Trophoblast cell (in vitro differentiated cells and primary cell): Measurements from ENCODE around the gene C10orf71.

Experiments used
- DNase-seq, 2 donors: peaks; one replicate each; pipeline ENCODE4 v3.0.0-alpha.2; 2016
- H2AFZ ChIP-seq: 2 replicates; pipeline ENCODE4 v1.6.1; 2013; ENCODE audit warnings: low read length, moderate library complexity, mild to moderate bottlenecking; ENCODE audit not compliant: insufficient read depth, poor library complexity
- H2AK5ac ChIP-seq: 2 replicates; pipeline ENCODE4 v1.6.1; 2013; ENCODE audit warnings: mild to moderate bottlenecking, low read length
- H2BK120ac ChIP-seq: 2 replicates; pipeline ENCODE4 v1.6.1; 2013; ENCODE audit warnings: low read length, mild to moderate bottlenecking, moderate library complexity; ENCODE audit not compliant: insufficient read depth, poor library complexity
- H2BK12ac ChIP-seq: 2 replicates; pipeline ENCODE4 v1.6.1; 2013; ENCODE audit warnings: mild to moderate bottlenecking, low read length, moderate library complexity
- H2BK5ac ChIP-seq: 2 replicates; pipeline ENCODE4 v1.6.1; 2013; ENCODE audit warnings: low read length, low read depth, moderate library complexity, mild to moderate bottlenecking; ENCODE audit not compliant: poor library complexity
- H3K14ac ChIP-seq: 2 replicates; pipeline ENCODE4 v1.6.1; 2013; ENCODE audit warnings: mild to moderate bottlenecking, low read length
- H3K18ac ChIP-seq: 2 replicates; pipeline ENCODE4 v1.6.1; 2013; ENCODE audit warnings: mild to moderate bottlenecking, low read length
- H3K23ac ChIP-seq: 2 replicates; pipeline ENCODE4 v1.6.1; 2013; ENCODE audit warnings: low read length
- H3K27ac ChIP-seq: 2 replicates; pipeline ENCODE4 v1.5.1; 2013; ENCODE audit warnings: low read depth, mild to moderate bottlenecking, inconsistent platforms, low read length, moderate library complexity
- H3K27me3 ChIP-seq: 2 replicates; pipeline ENCODE4 v1.6.1; 2013; ENCODE audit warnings: inconsistent platforms, mild to moderate bottlenecking, low read length, moderate library complexity; ENCODE audit not compliant: insufficient read depth
- H3K36me3 ChIP-seq, 2 experiments: 1 replicate in 1 of 2; 2 replicates in 1 of 2; pipeline ENCODE4 v1.6.1; 2013; ENCODE audit warnings: low read length in 2 of 2, mild to moderate bottlenecking in 2 of 2, moderate library complexity in 1 of 2; ENCODE audit not compliant: insufficient read depth in 2 of 2, control insufficient read depth in 1 of 2
- H3K4ac ChIP-seq: 2 replicates; pipeline ENCODE4 v1.6.1; 2013; ENCODE audit warnings: low read depth, mild to moderate bottlenecking, low read length, moderate library complexity
- H3K4me1 ChIP-seq, 2 experiments: 1 replicate in 1 of 2; 2 replicates in 1 of 2; pipeline ENCODE4 v1.6.1; 2013; ENCODE audit warnings: low read length in 2 of 2, mild to moderate bottlenecking in 2 of 2, moderate library complexity in 1 of 2; ENCODE audit not compliant: insufficient read depth in 2 of 2, control insufficient read depth in 1 of 2
- H3K4me2 ChIP-seq: 2 replicates; pipeline ENCODE4 v1.6.1; 2013; ENCODE audit warnings: inconsistent platforms, mild to moderate bottlenecking, low read length, moderate library complexity
- H3K4me3 ChIP-seq: 2 replicates; pipeline ENCODE4 v1.5.1; 2013; ENCODE audit warnings: mild to moderate bottlenecking, low read depth, low read length, inconsistent platforms
- H3K79me1 ChIP-seq: one replicate; pipeline ENCODE4 v1.6.1; 2013; ENCODE audit warnings: low read length
- H3K79me2 ChIP-seq: 2 replicates; pipeline ENCODE4 v1.6.1; 2013; ENCODE audit warnings: low read length, mild to moderate bottlenecking; ENCODE audit not compliant: control insufficient read depth, insufficient read depth, poor library complexity
- H3K9ac ChIP-seq: 2 replicates; pipeline ENCODE4 v1.6.1; 2013; ENCODE audit warnings: mild to moderate bottlenecking, low read length
- H3K9me3 ChIP-seq: 2 replicates; pipeline ENCODE4 v1.6.1; 2013; ENCODE audit warnings: low read depth, mild to moderate bottlenecking, control low read depth, inconsistent platforms, low read length; ENCODE audit not compliant: insufficient read depth
- H4K12ac ChIP-seq: 2 replicates; pipeline ENCODE4 v1.6.1; 2013; ENCODE audit warnings: low read depth, mild to moderate bottlenecking, low read length, moderate library complexity
- H4K8ac ChIP-seq: 2 replicates; pipeline ENCODE4 v1.6.1; 2013; ENCODE audit warnings: low read depth, mild to moderate bottlenecking, low read length, moderate library complexity
- H4K91ac ChIP-seq: one replicate; pipeline ENCODE4 v1.6.1; 2013; ENCODE audit warnings: low read depth, mild to moderate bottlenecking, low read length, moderate library complexity
- WGBS: extraction: QIAGEN DNeasy Blood & Tissue Kit; methylation state at CpG from one replicate; pipeline ENCODE4 v1.1.7; 2013; ENCODE audit warnings: missing lambda C conversion rate; ENCODE audit not compliant: insufficient read length, insufficient coverage; ENCODE audit errors: extremely low coverage; 5-methylcytosine and 5-hydroxymethylcytosine counted together

C10orf71 gene

GRCh38 chr10:49344840-49345239, 45.9 kb downstream of the C10orf71 start:
- Histone ChIP-seq H3K9me3 (no peaks in the 10 kb centered on the region), H3K23ac (no peak overlapping the region), H2BK120ac (no peak overlapping the region), H4K91ac (no peak overlapping the region), H3K36me3 (no peaks in the 10 kb centered on the region), H4K8ac (no peak overlapping the region), H2AK5ac (no peak overlapping the region), H3K9ac (no peak overlapping the region), H3K27me3 (no peaks in the 10 kb centered on the region), H3K4me2 (no peak overlapping the region), H2AFZ (no peak overlapping the region), H2BK5ac (no peak overlapping the region), H3K79me2 (no peaks in the 10 kb centered on the region), H3K4me3 (no peak overlapping the region), H3K4me1 (no peaks in the 10 kb centered on the region), H4K12ac (no peak overlapping the region), H3K14ac (no peak overlapping the region), H3K18ac (no peak overlapping the region), H2BK12ac (no peak overlapping the region), H3K79me1 (no peaks in the 10 kb centered on the region), H3K4ac (no peak overlapping the region), H3K27ac (no peak overlapping the region)
- DNase-seq: no peak
- WGBS: no CpG with 5 or more reads among the region's 2 CpGs

- Histone ChIP-seq H3K9ac (no peak overlapping the region), H2BK12ac (no peak overlapping the region), H3K4ac (no peak overlapping the region), H3K9me3 (peaks cover 9% of the 10 kb centered on the region), H3K4me1 (no peaks in the 10 kb centered on the region), H3K18ac (no peak overlapping the region), H4K91ac (no peak overlapping the region), H2BK5ac (no peak overlapping the region), H3K4me2 (no peak overlapping the region), H3K27me3 (no peaks in the 10 kb centered on the region), H3K79me1 (no peaks in the 10 kb centered on the region), H3K14ac (no peak overlapping the region), H3K23ac (no peak overlapping the region), H3K27ac (no peak overlapping the region), H4K8ac (no peak overlapping the region), H3K4me3 (no peak overlapping the region), H3K36me3 (no peaks in the 10 kb centered on the region), H2BK120ac (no peak overlapping the region), H2AK5ac (no peak overlapping the region), H2AFZ (no peak overlapping the region), H4K12ac (no peak overlapping the region), H3K79me2 (no peaks in the 10 kb centered on the region)
- no peak for DNase-seq
- WGBS: no CpG with 5 or more reads among the region's 4 CpGs
Observed at GRCh38 chr10:49347342-49347741, 48.4 kb downstream of the C10orf71 start.

GRCh38 chr10:49347827-49348226, 48.9 kb downstream of the C10orf71 start:
- no CpG with 5 or more reads among the region's 3 CpGs for WGBS
- Histone ChIP-seq H3K79me2 (no peaks in the 10 kb centered on the region), H3K14ac (no peak overlapping the region), H2BK120ac (no peak overlapping the region), H3K18ac (no peak overlapping the region), H3K23ac (no peak overlapping the region), H4K91ac (no peak overlapping the region), H3K79me1 (no peaks in the 10 kb centered on the region), H4K12ac (no peak overlapping the region), H2BK12ac (no peak overlapping the region), H3K4me1 (no peaks in the 10 kb centered on the region), H2BK5ac (no peak overlapping the region), H3K4ac (no peak overlapping the region), H3K9ac (no peak overlapping the region), H3K27me3 (no peaks in the 10 kb centered on the region), H3K9me3 (peaks cover 9% of the 10 kb centered on the region), H2AFZ (no peak overlapping the region), H3K27ac (no peak overlapping the region), H3K4me2 (no peak overlapping the region), H3K36me3 (no peaks in the 10 kb centered on the region), H2AK5ac (no peak overlapping the region), H3K4me3 (no peak overlapping the region), H4K8ac (no peak overlapping the region)
- no peak for DNase-seq

DNA sequence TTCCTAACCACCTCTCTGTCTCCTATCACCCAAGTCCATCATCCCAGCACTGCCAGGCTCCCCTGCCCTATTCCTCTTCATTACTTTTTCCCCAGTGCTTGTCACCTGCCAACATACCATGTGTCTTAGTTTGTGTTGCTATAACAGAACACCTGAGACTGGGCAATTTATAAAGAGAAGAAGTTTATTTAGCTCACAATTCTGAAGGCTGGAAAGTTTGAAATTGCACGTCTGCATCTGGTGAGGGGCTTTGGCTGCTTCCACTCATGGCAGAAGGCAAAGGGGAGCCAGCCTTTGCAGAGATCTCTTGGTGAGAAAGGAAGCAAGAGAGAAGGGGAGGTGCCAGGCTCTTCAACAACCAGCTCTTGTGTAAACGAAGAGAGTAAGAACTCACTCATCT, 49.6 kb downstream of the C10orf71 start:
- no peaks in the 10 kb centered on the region for H3K36me3 ChIP-seq
- H4K12ac ChIP-seq: no peak overlapping the region
- no peak overlapping the region for H3K23ac ChIP-seq
- no peak overlapping the region for H2BK5ac ChIP-seq
- no peak overlapping the region for H3K4me3 ChIP-seq
- H3K4me1 ChIP-seq: no peaks in the 10 kb centered on the region
- no peaks in the 10 kb centered on the region for H3K27me3 ChIP-seq
- no peak overlapping the region for H3K4me2 ChIP-seq
- H4K91ac ChIP-seq: no peak overlapping the region
- peaks cover 9% of the 10 kb centered on the region for H3K9me3 ChIP-seq
- no peak overlapping the region for H2AFZ ChIP-seq
- H3K79me1 ChIP-seq: no peaks in the 10 kb centered on the region
- H2AK5ac ChIP-seq: no peak overlapping the region
- no peak overlapping the region for H3K18ac ChIP-seq
- no CpG with 5 or more reads among the region's 2 CpGs for WGBS
- H3K27ac ChIP-seq: no peak overlapping the region
- H3K79me2 ChIP-seq: no peaks in the 10 kb centered on the region
- H2BK12ac ChIP-seq: no peak overlapping the region
- H2BK120ac ChIP-seq: no peak overlapping the region
- DNase-seq: no peak
- no peak overlapping the region for H3K4ac ChIP-seq
- no peak overlapping the region for H3K14ac ChIP-seq
- no peak overlapping the region for H3K9ac ChIP-seq
- no peak overlapping the region for H4K8ac ChIP-seq
